GM19328 (cell line): ENCODE data around the gene NELL1.
"Not testable (repeated sequence)": the region's sequence is repeated elsewhere in the genome, so short reads cannot be mapped to it uniquely, and the experiment has no call there.

Source experiments
- ATAC-seq: cut with Tn5 transposase; IDR thresholded peaks from one replicate; pipeline ENCODE4 v1.9.1; 2021; ENCODE audit warnings: mild to moderate bottlenecking, moderate library complexity; ENCODE audit not compliant: unreplicated experiment

The NELL1 gene

DNA sequence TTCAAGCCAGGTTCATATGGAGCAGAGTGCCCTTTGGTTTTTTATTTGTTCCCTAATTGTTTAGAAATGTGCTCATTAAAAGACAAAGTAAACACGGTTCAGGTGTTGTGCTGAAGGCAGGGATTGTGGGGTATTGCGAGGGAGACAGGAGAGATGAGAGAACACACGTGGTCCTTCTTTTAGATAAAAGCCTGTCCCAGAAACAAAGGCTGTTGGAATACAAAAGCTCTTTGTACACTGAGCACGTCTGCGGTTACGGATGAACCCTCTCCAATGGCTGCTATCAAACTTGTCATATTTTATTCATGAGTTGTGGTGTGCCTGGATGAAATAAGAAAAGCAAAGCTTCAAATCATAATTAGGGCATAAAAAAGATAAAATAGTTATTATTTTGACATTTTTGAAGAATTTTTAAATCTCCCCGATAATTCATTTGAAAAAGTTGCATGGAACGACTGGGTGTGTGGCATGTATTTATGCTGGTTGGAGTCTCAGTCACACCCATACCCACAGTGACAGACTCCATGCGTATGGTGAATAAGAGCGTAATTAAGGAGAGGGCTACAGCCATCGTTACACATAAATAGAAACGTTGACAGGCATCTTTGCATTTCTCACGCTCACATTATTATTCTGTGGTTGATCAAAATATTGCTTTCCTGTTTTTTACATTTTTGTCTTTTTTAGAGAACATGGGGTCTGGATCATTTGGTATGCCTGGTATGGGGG, 92.9 kb downstream of the NELL1 start:
- ATAC-seq: no peak

GRCh38 chr11:20762980-20763379, 93.6 kb downstream of the NELL1 start:
- no peak for ATAC-seq

- no peak for ATAC-seq
These were observed 101.1 kb downstream of the NELL1 start for GRCh38 chr11:20770414-20770946.

DNA sequence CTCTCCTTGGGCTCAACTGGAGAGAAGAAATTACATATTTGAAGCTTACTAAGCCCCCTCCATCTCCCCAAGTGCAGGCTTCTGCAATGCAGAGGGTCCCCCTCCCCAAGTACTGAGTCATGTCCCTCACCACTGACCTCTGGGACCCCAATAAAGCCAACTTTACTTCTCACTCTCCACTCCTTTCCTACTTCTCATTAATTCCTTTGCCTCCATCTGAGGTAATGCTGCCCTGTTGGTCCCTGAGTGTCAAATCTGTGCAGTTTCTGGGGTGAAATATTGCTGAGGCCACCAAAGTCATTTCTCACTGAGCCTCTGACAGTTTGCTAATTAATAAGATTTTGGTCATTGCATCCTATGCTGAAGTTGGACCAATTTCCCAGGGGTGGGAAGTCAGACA, 101.6 kb downstream of the NELL1 start:
- no peak for ATAC-seq

DNA sequence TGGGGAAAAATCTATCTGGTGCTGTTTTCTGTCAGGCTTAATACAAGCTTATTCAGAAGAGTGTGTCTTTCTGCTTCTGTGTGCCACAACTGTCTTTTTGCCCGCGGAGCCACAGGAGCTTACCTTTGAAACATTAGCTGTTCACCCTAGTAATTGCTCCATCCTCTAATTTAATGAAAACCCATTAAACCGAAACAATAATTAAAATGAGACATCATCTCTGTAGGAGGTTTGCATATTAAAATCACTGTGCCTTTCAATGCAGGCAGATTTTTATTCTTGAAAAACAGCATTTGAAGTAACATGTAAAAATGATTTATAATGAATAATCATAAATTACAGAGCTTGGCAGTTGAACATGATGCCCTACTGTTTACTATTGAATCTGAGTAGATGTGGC, 102.3 kb downstream of the NELL1 start:
- no peak for ATAC-seq

- ATAC-seq: no peak
These were observed 105.9 kb downstream of the NELL1 start for GRCh38 chr11:20775331-20775730.

DNA sequence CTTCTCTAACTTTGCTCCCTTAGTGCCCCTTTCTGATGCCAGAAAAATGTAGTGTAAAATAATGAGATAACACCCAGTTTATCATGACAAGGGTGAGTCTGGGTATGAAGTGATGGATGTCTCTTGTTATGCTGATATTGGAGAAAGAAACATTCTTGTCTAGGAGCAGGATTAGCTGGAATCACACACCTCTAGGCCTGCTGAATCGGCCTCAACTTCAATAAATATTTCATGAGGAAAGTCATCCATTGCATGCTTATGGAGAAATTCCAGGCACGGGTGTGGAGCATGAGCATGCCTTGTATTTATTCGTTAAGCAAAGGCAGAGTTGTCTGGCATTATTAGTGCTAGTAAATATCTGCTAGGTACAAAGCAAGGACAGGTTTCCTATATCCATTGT, 113.4 kb downstream of the NELL1 start:
- no peak for ATAC-seq

- ATAC-seq: no peak
These were observed 113.8 kb downstream of the NELL1 start for GRCh38 chr11:20783220-20783619.

DNA sequence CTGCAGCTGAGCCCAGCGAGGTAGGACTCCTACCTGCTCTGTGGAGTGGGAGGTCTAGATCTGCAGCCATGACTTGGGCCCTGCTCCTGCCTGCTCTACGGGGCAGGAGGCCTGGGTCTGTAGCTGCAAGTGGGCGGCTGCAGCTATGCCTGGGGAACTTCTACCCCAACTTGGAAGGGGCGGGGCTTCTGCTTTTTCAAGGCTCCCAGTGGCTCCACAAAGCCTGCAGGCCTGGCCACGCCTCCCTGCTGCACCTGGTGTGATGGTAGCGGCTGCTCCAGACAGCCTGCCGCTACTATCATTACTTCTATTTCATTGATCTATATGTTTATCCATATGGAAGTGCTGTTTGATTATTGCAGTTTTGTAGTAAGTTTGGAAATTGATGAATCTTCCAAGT, 121.2 kb downstream of the NELL1 start:
- no peak for ATAC-seq

DNA sequence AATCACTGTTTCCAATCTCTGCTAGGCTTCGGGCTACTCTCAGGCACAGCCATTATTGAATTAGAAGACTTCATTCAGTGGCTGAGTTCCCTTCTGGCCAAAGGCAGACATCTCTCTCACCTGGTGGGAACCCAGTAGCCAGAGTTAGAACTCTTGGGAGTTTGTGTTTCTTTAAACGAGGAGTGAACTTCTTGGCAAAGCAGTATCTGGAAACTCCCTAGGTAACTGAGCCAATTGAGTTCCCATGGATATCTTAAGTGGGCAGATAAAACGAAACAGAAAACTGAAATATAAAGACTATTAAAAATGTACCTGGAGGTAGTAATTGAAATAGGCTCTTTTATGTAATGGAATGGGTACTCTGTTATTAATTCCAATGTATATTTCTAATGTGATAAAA, 125.6 kb downstream of the NELL1 start:
- ATAC-seq: no peak

DNA sequence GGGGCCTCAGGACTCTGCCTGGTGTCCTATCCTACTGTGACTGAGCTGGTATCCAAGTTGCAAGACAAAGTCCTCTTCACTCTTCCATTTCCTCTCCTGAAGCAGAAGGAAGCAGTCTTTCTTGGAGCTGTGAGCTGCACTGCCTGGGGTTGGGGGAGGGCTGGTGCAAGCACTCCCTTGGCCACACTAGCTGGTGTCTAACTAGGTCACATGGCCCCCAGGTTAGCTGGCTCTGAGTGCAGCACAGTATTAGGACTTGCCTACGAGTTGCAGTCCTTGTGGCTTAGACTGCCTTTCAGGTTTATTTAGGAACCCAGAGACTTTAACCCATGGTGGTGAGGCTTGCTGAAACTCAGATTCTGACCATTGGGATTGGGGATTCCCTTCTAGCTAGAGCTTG, 138.9 kb downstream of the NELL1 start:
- no peak for ATAC-seq

- no peak for ATAC-seq
These were observed 151.7 kb downstream of the NELL1 start for GRCh38 chr11:20821046-20821445.

DNA sequence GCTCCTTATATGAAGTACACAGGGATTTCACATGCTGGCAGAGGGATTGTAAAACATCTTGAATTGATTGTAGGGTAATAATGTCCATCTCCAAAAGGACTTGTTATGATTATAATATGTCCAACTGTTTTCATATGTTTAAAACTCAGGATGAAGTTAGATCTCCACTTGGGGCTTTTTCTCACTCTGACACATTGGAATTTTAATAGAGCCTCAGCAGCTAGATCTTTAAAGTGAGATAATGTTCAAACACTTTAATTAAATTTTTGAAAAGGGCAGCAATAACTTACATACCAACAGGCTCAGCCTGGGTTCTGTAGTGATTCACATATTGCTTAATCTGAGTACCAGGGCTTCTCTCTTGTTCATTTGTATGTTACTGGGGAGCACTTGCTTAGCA, 152.1 kb downstream of the NELL1 start:
- ATAC-seq: no peak

DNA sequence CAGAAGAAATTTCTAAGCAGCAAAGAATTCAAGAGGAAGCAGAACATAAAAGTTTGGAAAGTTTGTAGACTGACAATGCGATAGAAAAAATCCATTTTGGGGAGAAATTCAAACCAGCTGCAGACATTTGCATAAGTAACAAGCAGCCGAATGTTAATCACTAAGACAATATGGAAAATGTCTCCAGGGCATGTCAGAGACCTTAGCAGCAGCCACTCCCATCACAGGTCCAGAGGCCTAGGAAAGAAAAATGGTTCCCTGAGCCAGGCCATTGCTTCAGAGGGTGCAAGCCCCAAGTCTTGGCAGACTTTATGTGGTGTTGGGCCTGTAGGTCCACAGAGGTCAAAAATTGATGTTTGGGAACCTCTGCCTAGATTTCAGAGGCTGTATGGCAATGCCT, 155.4 kb downstream of the NELL1 start:
- no peak for ATAC-seq

DNA sequence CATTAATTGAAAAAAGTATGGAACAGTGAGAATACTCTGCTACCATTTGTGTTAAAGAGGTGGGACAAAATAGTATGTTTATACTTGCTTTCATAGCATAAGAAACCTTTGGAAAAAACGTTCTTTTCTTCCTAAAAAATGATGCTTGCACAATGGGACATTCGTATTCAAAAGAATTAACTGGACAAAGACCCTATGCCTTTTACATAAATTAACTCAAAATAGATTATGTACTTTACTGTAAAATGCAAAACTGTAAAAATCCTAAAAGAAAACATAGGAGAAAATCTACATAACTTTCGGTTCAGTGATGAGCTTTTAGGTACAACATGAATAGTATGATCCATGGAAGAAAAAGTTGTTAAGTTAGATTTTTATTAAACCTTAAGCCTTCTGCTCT, 166.2 kb downstream of the NELL1 start:
- ATAC-seq: no peak

- ATAC-seq: no peak
These were observed 169.8 kb downstream of the NELL1 start for GRCh38 chr11:20839231-20839630.

GRCh38 chr11:20840341-20840740, 171.0 kb downstream of the NELL1 start:
- ATAC-seq: no peak

GRCh38 chr11:20844216-20844615, 174.8 kb downstream of the NELL1 start:
- no peak for ATAC-seq

GRCh38 chr11:20844630-20845029, 175.2 kb downstream of the NELL1 start:
- no peak for ATAC-seq

GRCh38 chr11:20854215-20854955, 185.0 kb downstream of the NELL1 start:
- ATAC-seq: no peak

GRCh38 chr11:20861322-20861721, 191.9 kb downstream of the NELL1 start:
- ATAC-seq: no peak

DNA sequence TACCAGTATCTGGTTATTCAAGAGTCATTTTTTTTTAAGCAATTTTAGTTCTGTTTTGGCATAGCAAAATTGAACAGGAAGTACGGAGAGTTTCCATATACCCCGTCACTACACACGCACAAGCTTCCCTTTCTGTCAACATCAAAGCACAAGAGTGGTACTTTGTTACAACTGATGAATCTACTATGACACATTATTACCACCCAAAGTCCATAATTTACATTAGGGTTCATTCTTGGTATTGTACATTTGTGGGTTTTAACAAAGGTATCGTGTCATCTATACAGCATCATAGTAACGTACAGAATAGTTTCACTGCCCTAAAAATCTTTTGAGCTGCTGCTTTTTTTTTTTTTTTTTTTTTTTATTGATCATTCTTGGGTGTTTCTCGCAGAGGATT, 192.9 kb downstream of the NELL1 start:
- not testable (repeated sequence) for ATAC-seq
